GM21825 (cell line): ENCODE measurements around the gene CFAP90.

Experiments
- ATAC-seq: cut with Tn5 transposase; IDR thresholded peaks from one replicate; pipeline ENCODE4 v1.9.1; 2021; ENCODE audit warnings: mild to moderate bottlenecking, moderate library complexity; ENCODE audit not compliant: unreplicated experiment

The CFAP90 gene

GRCh38 chr5:7825630-7826029 lies 25.3 kb downstream of the CFAP90 start:
- ATAC-seq, result no peak

- ATAC-seq, result no peak
Measured at GRCh38 chr5:7824995-7825394, 25.9 kb downstream of the CFAP90 start.

- no peak for ATAC-seq
Measured at GRCh38 chr5:7823594-7823993, 27.3 kb downstream of the CFAP90 start.

GRCh38 chr5:7822449-7822848 lies 28.5 kb downstream of the CFAP90 start:
- no peak for ATAC-seq

GRCh38 chr5:7816535-7816901 lies 34.4 kb downstream of the CFAP90 start:
- ATAC-seq, result peak; percentile 9

GRCh38 chr5:7815892-7816534 lies 34.9 kb downstream of the CFAP90 start:
- ATAC-seq, result peak; percentile 85

GRCh38 chr5:7814816-7815215 lies 36.1 kb downstream of the CFAP90 start:
- ATAC-seq, result no peak

GRCh38 chr5:7813576-7813975 lies 37.4 kb downstream of the CFAP90 start:
- no peak for ATAC-seq

GRCh38 chr5:7813007-7813406 lies 37.9 kb downstream of the CFAP90 start:
- no peak for ATAC-seq

GRCh38 chr5:7811715-7812114 lies 39.2 kb downstream of the CFAP90 start:
- ATAC-seq, result no peak

GRCh38 chr5:7808998-7809397 lies 41.9 kb downstream of the CFAP90 start:
- ATAC-seq, result no peak

GRCh38 chr5:7805379-7805778 lies 45.6 kb downstream of the CFAP90 start:
- ATAC-seq, result no peak

- ATAC-seq, result no peak
Measured at GRCh38 chr5:7803937-7804336, 47.0 kb downstream of the CFAP90 start.

- ATAC-seq, result no peak
Measured at GRCh38 chr5:7802855-7803254, 48.1 kb downstream of the CFAP90 start.

- ATAC-seq, result no peak
Measured at GRCh38 chr5:7801891-7802614, 48.9 kb downstream of the CFAP90 start.

- ATAC-seq, result no peak
Measured at GRCh38 chr5:7795306-7795705, 55.6 kb downstream of the CFAP90 start.

- ATAC-seq, result peak; percentile 55
Measured at GRCh38 chr5:7794823-7795222, 56.1 kb downstream of the CFAP90 start.

- ATAC-seq, result peak; percentile 85
Measured at GRCh38 chr5:7794311-7794710, 56.6 kb downstream of the CFAP90 start.

- peak; percentile 9 for ATAC-seq
Measured at GRCh38 chr5:7793895-7794294, 57.0 kb downstream of the CFAP90 start.

GRCh38 chr5:7789567-7789966 lies 61.4 kb downstream of the CFAP90 start:
- ATAC-seq, result no peak

GRCh38 chr5:7787770-7788169 lies 63.2 kb downstream of the CFAP90 start:
- ATAC-seq, result no peak

GRCh38 chr5:7784683-7785380 lies 66.1 kb downstream of the CFAP90 start:
- ATAC-seq, result no peak
